ENCODE results near the gene SLAMF6. TPM values are rescaled to one million over a fixed set of nuclear protein-coding genes. Genes with fewer than 3 reads are reported as not detected.
A peak's percentile ranks its signal among the peaks of the same experiment; 100 is the strongest.
"Not testable (repeated sequence)": the region's sequence is repeated elsewhere in the genome, so short reads cannot be mapped to it uniquely, and the experiment has no call there.

The SLAMF6 gene
- total RNA-seq, 1 experiment from 2014 or later: not detected

GRCh38 chr1:160488347-160489058 is 34.6 kb downstream of the SLAMF6 start:
- no peaks in the 10 kb centered on the region for H3K27me3 ChIP-seq (replicated peaks)
- no peak for DNase-seq (ENCODE audit: low read depth in 1 of 2, low spot score in 2 of 2)
- H3K36me3 ChIP-seq: no peaks in the 10 kb centered on the region
- no peak overlapping the region for H3K27ac ChIP-seq
- H3K9me3 ChIP-seq (replicated peaks): no peaks in the 10 kb centered on the region
- H3K4me3 ChIP-seq: no peak overlapping the region
- peaks cover 1% of the 10 kb centered on the region for H3K4me1 ChIP-seq (replicated peaks)

GRCh38 chr1:160486453-160486852 is 36.6 kb downstream of the SLAMF6 start:
- H3K27me3 ChIP-seq (replicated peaks): no peaks in the 10 kb centered on the region
- H3K27ac ChIP-seq: no peak overlapping the region
- no peaks in the 10 kb centered on the region for H3K9me3 ChIP-seq (replicated peaks)
- H3K4me3 ChIP-seq: no peak overlapping the region
- H3K4me1 ChIP-seq (replicated peaks): peaks cover 21% of the 10 kb centered on the region
- DNase-seq (ENCODE audit: low read depth in 1 of 2, low spot score in 2 of 2): no peak
- no peaks in the 10 kb centered on the region for H3K36me3 ChIP-seq

GRCh38 chr1:160483505-160484185 is 39.4 kb downstream of the SLAMF6 start:
- H3K27me3 ChIP-seq (replicated peaks): no peaks in the 10 kb centered on the region
- H3K36me3 ChIP-seq: no peaks in the 10 kb centered on the region
- no peaks in the 10 kb centered on the region for H3K9me3 ChIP-seq (replicated peaks)
- peak overlapping the region; percentile 45 for H3K27ac ChIP-seq
- H3K4me1 ChIP-seq (replicated peaks): peaks cover 21% of the 10 kb centered on the region
- H3K4me3 ChIP-seq: no peak overlapping the region
- DNase-seq (ENCODE audit: low read depth in 1 of 2, low spot score in 2 of 2): peak in 1 of 2 experiments; percentile 7

GRCh38 chr1:160481979-160482596 is 41.0 kb downstream of the SLAMF6 start:
- no peak for DNase-seq (ENCODE audit: low read depth in 1 of 2, low spot score in 2 of 2)
- Histone ChIP-seq H3K27me3 (replicated peaks) (no peaks in the 10 kb centered on the region), H3K4me3 (no peak overlapping the region), H3K4me1 (replicated peaks) (peaks cover 21% of the 10 kb centered on the region), H3K27ac (peak overlapping the region; percentile 58), H3K36me3 (no peaks in the 10 kb centered on the region), H3K9me3 (replicated peaks) (no peaks in the 10 kb centered on the region)

DNA sequence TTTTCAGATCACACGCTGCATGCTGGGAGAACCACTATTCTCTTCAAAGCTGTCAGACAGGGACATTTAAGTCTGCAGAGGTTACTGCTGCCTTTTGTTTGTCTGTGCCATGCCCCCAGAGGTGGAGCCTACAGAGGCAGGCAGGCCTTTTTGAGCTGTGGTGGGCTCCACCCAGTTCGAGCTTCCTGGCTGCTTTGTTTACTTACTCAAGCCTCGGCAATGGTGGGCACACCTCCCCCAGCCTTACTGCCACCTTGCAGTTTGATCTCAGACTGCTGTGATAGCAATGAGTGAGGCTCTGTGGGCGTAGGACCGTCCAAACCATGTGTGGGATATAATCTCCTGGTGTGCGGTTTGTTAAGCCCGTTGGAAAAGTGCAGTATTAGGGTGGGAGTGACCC is 42.3 kb downstream of the SLAMF6 start:
- not testable (repeated sequence) for H3K9me3 ChIP-seq (replicated peaks); H3K27me3 ChIP-seq (replicated peaks); H3K27ac ChIP-seq; H3K36me3 ChIP-seq; H3K4me3 ChIP-seq; DNase-seq (ENCODE audit: low read depth in 1 of 2, low spot score in 2 of 2)
- peaks cover 21% of the 10 kb centered on the region for H3K4me1 ChIP-seq (replicated peaks)

DNA sequence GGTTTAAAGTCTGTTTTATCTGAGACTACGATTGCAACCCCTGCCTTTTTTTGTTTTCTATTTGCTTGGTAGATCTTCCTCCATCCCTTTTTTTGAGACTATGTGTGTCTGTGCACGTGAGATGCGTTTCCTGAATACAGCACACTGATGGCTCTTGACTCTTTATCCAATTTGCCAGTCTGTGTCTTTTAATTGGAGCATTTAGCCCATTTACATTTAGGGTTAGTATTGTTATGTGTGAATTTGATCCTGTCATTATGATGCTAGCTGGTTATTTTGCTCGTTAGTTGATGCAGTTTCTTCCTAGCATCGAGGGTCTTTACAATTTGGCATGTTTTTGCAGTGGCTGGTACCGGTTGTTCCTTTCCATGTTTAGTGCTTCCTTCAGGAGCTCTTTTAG is 44.0 kb downstream of the SLAMF6 start:
- H3K9me3 ChIP-seq (replicated peaks); H3K36me3 ChIP-seq; DNase-seq (ENCODE audit: low read depth in 1 of 2, low spot score in 2 of 2); H3K4me3 ChIP-seq; H3K27me3 ChIP-seq (replicated peaks); H3K27ac ChIP-seq: not testable (repeated sequence)
- peaks cover 21% of the 10 kb centered on the region for H3K4me1 ChIP-seq (replicated peaks)

- Histone ChIP-seq H3K9me3 (replicated peaks) (0 out of 2 replicates have a peak, but pooled peaks cover 2% of the 10 kb centered on the region), H3K27ac (no peak overlapping the region), H3K36me3 (no peaks in the 10 kb centered on the region), H3K4me1 (replicated peaks) (no peaks in the 10 kb centered on the region), H3K4me3 (no peak overlapping the region), H3K27me3 (replicated peaks) (0 out of 2 replicates have a peak, but pooled peaks cover 5% of the 10 kb centered on the region)
- DNase-seq (ENCODE audit: low read depth in 1 of 2, low spot score in 2 of 2): no peak
These were observed 48.4 kb downstream of the SLAMF6 start for GRCh38 chr1:160474392-160475242.

GRCh38 chr1:160472112-160472511 is 50.9 kb downstream of the SLAMF6 start:
- no peak for DNase-seq (ENCODE audit: low read depth in 1 of 2, low spot score in 2 of 2)
- Histone ChIP-seq H3K27me3 (replicated peaks) (0 out of 2 replicates have a peak, but pooled peaks cover 5% of the 10 kb centered on the region), H3K4me3 (no peak overlapping the region), H3K36me3 (no peaks in the 10 kb centered on the region), H3K9me3 (replicated peaks) (0 out of 2 replicates have a peak, but pooled peaks cover 2% of the 10 kb centered on the region), H3K4me1 (replicated peaks) (no peaks in the 10 kb centered on the region), H3K27ac (no peak overlapping the region)

DNA sequence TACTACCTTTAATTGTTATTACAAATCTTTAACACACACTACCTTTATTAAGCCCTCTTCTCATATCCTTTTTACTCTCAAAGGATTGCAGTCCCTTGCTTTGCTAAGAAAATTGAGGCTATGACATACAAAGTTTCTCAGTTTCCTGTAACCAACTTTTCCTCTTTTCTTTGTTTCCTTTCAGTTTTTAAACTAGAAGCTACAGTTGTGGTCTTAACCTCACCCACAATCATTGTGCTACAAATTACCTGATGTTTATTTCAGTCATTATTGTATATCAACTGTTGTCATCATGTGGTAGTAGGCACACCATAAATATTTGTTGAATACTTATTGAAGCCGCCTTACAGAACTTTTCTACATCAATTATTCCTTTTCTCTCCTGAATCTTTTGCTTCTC is 51.8 kb downstream of the SLAMF6 start:
- H3K36me3 ChIP-seq: no peaks in the 10 kb centered on the region
- DNase-seq (ENCODE audit: low read depth in 1 of 2, low spot score in 2 of 2): peak in 1 of 2 experiments; percentile 11
- 0 out of 2 replicates have a peak, but pooled peaks cover 5% of the 10 kb centered on the region for H3K27me3 ChIP-seq (replicated peaks)
- H3K4me3 ChIP-seq: no peak overlapping the region
- H3K4me1 ChIP-seq (replicated peaks): no peaks in the 10 kb centered on the region
- H3K27ac ChIP-seq: no peak overlapping the region
- H3K9me3 ChIP-seq (replicated peaks): 0 out of 2 replicates have a peak, but pooled peaks cover 2% of the 10 kb centered on the region

DNA sequence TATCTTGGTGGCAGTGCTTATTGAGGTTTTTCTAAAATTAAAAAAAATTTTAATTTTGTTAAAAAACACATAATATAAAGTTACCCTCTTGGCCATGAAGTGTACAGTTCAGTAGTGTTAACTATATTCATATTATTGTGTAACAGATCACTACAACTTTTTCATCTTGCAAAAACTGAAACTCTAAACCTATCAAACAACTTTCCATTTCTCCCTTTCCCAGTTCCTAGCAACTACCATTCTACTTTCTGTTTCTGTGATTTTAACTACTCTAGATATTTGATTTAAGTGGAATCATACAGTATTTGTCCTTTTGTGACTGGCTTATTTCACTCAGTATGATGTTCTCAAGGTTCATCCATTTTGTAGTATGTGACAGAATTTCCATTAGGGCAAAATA is 55.5 kb downstream of the SLAMF6 start:
- Histone ChIP-seq H3K36me3 (no peaks in the 10 kb centered on the region), H3K4me3 (no peak overlapping the region), H3K27ac (no peak overlapping the region), H3K4me1 (replicated peaks) (peaks cover 4% of the 10 kb centered on the region; the same call in 1 of the 2 replicates), H3K9me3 (replicated peaks) (no peaks in the 10 kb centered on the region), H3K27me3 (replicated peaks) (0 out of 2 replicates have a peak, but pooled peaks cover 5% of the 10 kb centered on the region)
- DNase-seq (ENCODE audit: low read depth in 1 of 2, low spot score in 2 of 2): no peak

DNA sequence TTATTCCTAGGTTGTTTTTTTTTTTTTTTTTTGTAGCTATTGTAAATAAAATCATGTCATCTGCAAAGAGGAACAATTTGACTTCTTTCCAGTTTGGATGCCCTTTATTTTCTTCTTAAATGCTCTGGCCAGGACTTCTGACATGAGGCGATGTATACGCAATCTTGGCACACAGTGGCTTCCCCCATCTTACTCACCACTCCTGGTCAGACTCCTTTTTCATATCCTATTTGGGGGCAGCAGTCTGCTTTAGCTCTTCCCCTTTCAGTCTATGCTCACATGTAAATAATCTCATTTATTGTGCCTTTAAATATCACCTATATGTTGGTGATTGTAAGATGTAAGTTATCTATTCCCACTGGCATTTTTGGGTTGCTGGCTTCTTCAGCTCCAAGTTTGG is 56.1 kb downstream of the SLAMF6 start:
- Histone ChIP-seq H3K9me3 (replicated peaks) (no peaks in the 10 kb centered on the region), H3K27me3 (replicated peaks) (no peaks in the 10 kb centered on the region), H3K27ac (no peak overlapping the region), H3K36me3 (no peaks in the 10 kb centered on the region), H3K4me3 (no peak overlapping the region), H3K4me1 (replicated peaks) (peaks cover 10% of the 10 kb centered on the region; the same call in 1 of the 2 replicates)
- no peak for DNase-seq (ENCODE audit: low read depth in 1 of 2, low spot score in 2 of 2)

GRCh38 chr1:160465123-160465522 is 57.9 kb downstream of the SLAMF6 start:
- Histone ChIP-seq H3K27ac (no peak overlapping the region), H3K4me3 (no peak overlapping the region), H3K4me1 (replicated peaks) (peaks cover 24% of the 10 kb centered on the region), H3K36me3 (no peaks in the 10 kb centered on the region), H3K27me3 (replicated peaks) (no peaks in the 10 kb centered on the region), H3K9me3 (replicated peaks) (no peaks in the 10 kb centered on the region)
- DNase-seq (ENCODE audit: low read depth in 1 of 2, low spot score in 2 of 2): no peak

GRCh38 chr1:160460683-160461287 is 62.3 kb downstream of the SLAMF6 start:
- peak overlapping the region; percentile 92 for H3K27ac ChIP-seq
- peaks cover 50% of the 10 kb centered on the region for H3K4me1 ChIP-seq (replicated peaks)
- peak; percentile 56 to 75 for DNase-seq (ENCODE audit: low read depth in 1 of 2, low spot score in 2 of 2)
- H3K27me3 ChIP-seq (replicated peaks): no peaks in the 10 kb centered on the region
- no peaks in the 10 kb centered on the region for H3K9me3 ChIP-seq (replicated peaks)
- H3K4me3 ChIP-seq: no peak overlapping the region
- no peaks in the 10 kb centered on the region for H3K36me3 ChIP-seq
